ENCODE measurements around the gene AMIGO3. TPM values are rescaled to one million over a fixed set of nuclear protein-coding genes. Genes with fewer than 3 reads are reported as not detected.

The AMIGO3 gene
- total and polyA plus RNA-seq, 2 of the 8 experiments (the other 6 are each of a cell fraction or from before 2014, with no cell fraction given), result 1.6 to 8.8 TPM

DNA sequence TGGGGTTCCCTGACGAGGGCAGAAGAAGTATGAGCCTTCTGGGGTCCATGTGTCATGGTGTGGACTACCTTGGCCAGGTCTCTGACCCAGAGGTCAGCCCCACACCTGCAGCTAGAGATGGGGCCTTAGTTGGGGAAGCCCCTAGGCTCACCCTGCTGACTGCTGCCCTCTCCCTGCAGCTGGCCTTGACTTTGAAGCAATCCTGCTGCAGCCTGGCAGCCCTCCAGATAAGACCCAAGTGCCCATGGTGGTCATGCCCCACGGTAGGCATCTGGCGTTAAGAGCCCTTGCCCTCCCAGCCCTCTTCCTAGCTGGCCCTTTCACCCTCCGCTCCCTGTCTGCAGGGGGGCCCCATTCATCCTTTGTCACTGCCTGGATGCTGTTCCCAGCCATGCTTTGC is 37.9 kb downstream of the AMIGO3 start:
- Histone ChIP-seq H2AFZ (ENCODE audit: low read length) (no peak overlapping the region), H3K18ac (ENCODE audit: extremely low read depth, low read length) (no peak overlapping the region), H2BK12ac (ENCODE audit: low read depth, low read length) (no peak overlapping the region), H3K36me3 (ENCODE audit: control insufficient read depth in 2 of 4, insufficient read depth in 4 of 4, low read length in 3 of 4) (peaks cover 42 to 69% (median 65%) of the 10 kb centered on the region in 4 experiments), H3K9ac (replicated peaks in 1 of 4; ENCODE audit: extremely low read depth in 1 of 4, low read depth in 3 of 4, low read length in 3 of 4) (no peak overlapping the region), H3K23ac (ENCODE audit: insufficient read length) (no peak overlapping the region), H2AK5ac (ENCODE audit: low read depth, low read length) (no peak overlapping the region), H3K14ac (ENCODE audit: insufficient read length) (no peak overlapping the region), H3K23me2 (ENCODE audit: low read depth, low read length) (peaks cover 2% of the 10 kb centered on the region; the same call in 1 of the 2 replicates), H3K27me3 (replicated peaks in 1 of 4; ENCODE audit: control insufficient read depth in 3 of 4, extremely low read depth in 1 of 4, insufficient read depth in 3 of 4, low read length in 3 of 4) (peaks cover 0 to 3% (median 3%) of the 10 kb centered on the region in 4 experiments; a peak in 2 of 7 replicates), H3K4me1 (replicated peaks in 1 of 4; ENCODE audit: control insufficient read depth in 3 of 4, insufficient read depth in 4 of 4, low read length in 3 of 4) (no peaks in the 10 kb centered on the region), H3K79me2 (ENCODE audit: control insufficient read depth in 1 of 2, insufficient read depth in 2 of 2, low read length in 2 of 2) (no peaks in the 10 kb centered on the region), H3K4me2 (ENCODE audit: insufficient read depth in 1 of 2, low read depth in 2 of 2, low read length in 2 of 2) (no peak overlapping the region), H3K79me1 (ENCODE audit: low read depth, low read length) (no peaks in the 10 kb centered on the region), H4K91ac (replicated peaks; ENCODE audit: insufficient read length, low read length) (no peak overlapping the region), H2BK5ac (ENCODE audit: low read depth, low read length) (no peak overlapping the region), H2BK15ac (ENCODE audit: low read length) (no peak overlapping the region), H3K56ac (replicated peaks; ENCODE audit: insufficient read length, low read depth, low read length) (no peak overlapping the region), H4K20me1 (replicated peaks in 1 of 2; ENCODE audit: control insufficient read depth in 1 of 2, insufficient read depth in 2 of 2, low read length in 2 of 2) (peaks cover 0 to 21% of the 10 kb centered on the region in 2 experiments), H2BK120ac (replicated peaks; ENCODE audit: low read depth, low read length) (no peak overlapping the region), H2BK20ac (ENCODE audit: low read length) (no peak overlapping the region), H3K9me3 (ENCODE audit: insufficient read depth in 2 of 2, low read depth in 1 of 2, low read length in 1 of 2) (no peaks in the 10 kb centered on the region), H3K4me3 (ENCODE audit: extremely low read depth in 1 of 4, insufficient read depth in 2 of 4, low read depth in 3 of 4, low read length in 4 of 4) (no peak overlapping the region), H4K8ac (ENCODE audit: extremely low read depth, insufficient read depth, low read length) (no peak overlapping the region; the same call in 1 of the 2 replicates), H4K5ac (ENCODE audit: insufficient read length, low read depth, low read length) (no peak overlapping the region), H3K4ac (replicated peaks; ENCODE audit: insufficient read length, low read depth, low read length) (no peak overlapping the region), H3K27ac (ENCODE audit: low read depth, low read length) (no peak overlapping the region)
- POLR2A ChIA-PET (ENCODE audit: partially characterized antibody), result interaction anchor here (1.1 kb wide), 1 partner anchor 59 kb away, joined by 3 read pairs; no protein-coding TSS in a partner anchor
- 91% methylated on average over 4 of the region's 4 CpGs; no CpG with 5 or more reads in 1 of the 2 experiments for WGBS, 2 experiments (ENCODE audit: extremely low coverage in 1 of 2, insufficient coverage in 1 of 2, insufficient read length in 1 of 2, insufficient replicate concordance in 2 of 2, low coverage in 1 of 2, low lambda C conversion rate in 2 of 2, missing lambda C conversion rate in 1 of 2)
- DNase-seq (ENCODE audit: low read depth in 1 of 2, low spot score in 2 of 2) (no peak), FAIRE-seq (no peak)
- CTCF ChIA-PET (ENCODE audit: partially characterized antibody), result interaction anchor here (0.6 to 2.3 kb wide), 5 partner anchors 9 to 208 kb away, joined by 3 to 6 read pairs (median 5); no protein-coding TSS in a partner anchor
- TF ChIP-seq SP2 (IDR thresholded peaks at IDR 0.05; ENCODE audit: low read length), result no peak
- TF ChIP-seq CBX8 (IDR thresholded peaks at IDR 0.05; ENCODE audit: borderline replicate concordance, low read depth, low read length), result no peak
- no peak for TF ChIP-seq GTF2F1 (IDR thresholded peaks at IDR 0.05; ENCODE audit: borderline replicate concordance, low read depth, low read length)
- TF ChIP-seq GABPA (IDR thresholded peaks at IDR 0.05; ENCODE audit: borderline replicate concordance, insufficient read depth, low read length), result no peak
- TF ChIP-seq CTBP2 (IDR thresholded peaks at IDR 0.05; ENCODE audit: borderline replicate concordance, insufficient read depth, insufficient read length, low read length), result no peak
- TF ChIP-seq TCF12 (IDR thresholded peaks at IDR 0.05; ENCODE audit: low read depth, low read length), result no peak
- TF ChIP-seq JUND (IDR thresholded peaks at IDR 0.05; ENCODE audit: low read length), result no peak
- TF ChIP-seq SAP30 (IDR thresholded peaks at IDR 0.05; ENCODE audit: insufficient read depth, insufficient replicate concordance, low read length), result no peak
- TF ChIP-seq NRF1 (IDR thresholded peaks at IDR 0.05; ENCODE audit: low read depth, low read length), result no peak
- TF ChIP-seq, protein P1, sequence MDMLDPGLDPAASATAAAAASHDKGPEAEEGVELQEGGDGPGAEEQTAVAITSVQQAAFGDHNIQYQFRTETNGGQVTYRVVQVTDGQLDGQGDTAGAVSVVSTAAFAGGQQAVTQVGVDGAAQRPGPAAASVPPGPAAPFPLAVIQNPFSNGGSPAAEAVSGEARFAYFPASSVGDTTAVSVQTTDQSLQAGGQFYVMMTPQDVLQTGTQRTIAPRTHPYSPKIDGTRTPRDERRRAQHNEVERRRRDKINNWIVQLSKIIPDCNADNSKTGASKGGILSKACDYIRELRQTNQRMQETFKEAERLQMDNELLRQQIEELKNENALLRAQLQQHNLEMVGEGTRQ (IDR thresholded peaks at IDR 0.05; ENCODE audit: low read length), result no peak
- TF ChIP-seq KDM4A (IDR thresholded peaks at IDR 0.05; ENCODE audit: low read depth, low read length, severe bottlenecking), result no peak
- no peak for TF ChIP-seq EP300 (IDR thresholded peaks at IDR 0.05; ENCODE audit: borderline replicate concordance in 1 of 2, low read depth in 2 of 2, low read length in 2 of 2)
